Effector CD8-positive, alpha-beta T cell (primary cell): Measurements from ENCODE around the gene GORASP1.

Experiments used
- DNase-seq: peaks from one replicate; lab custom pipeline; 2025; lab: John Stamatoyannopoulos, UW

GORASP1 gene

DNA sequence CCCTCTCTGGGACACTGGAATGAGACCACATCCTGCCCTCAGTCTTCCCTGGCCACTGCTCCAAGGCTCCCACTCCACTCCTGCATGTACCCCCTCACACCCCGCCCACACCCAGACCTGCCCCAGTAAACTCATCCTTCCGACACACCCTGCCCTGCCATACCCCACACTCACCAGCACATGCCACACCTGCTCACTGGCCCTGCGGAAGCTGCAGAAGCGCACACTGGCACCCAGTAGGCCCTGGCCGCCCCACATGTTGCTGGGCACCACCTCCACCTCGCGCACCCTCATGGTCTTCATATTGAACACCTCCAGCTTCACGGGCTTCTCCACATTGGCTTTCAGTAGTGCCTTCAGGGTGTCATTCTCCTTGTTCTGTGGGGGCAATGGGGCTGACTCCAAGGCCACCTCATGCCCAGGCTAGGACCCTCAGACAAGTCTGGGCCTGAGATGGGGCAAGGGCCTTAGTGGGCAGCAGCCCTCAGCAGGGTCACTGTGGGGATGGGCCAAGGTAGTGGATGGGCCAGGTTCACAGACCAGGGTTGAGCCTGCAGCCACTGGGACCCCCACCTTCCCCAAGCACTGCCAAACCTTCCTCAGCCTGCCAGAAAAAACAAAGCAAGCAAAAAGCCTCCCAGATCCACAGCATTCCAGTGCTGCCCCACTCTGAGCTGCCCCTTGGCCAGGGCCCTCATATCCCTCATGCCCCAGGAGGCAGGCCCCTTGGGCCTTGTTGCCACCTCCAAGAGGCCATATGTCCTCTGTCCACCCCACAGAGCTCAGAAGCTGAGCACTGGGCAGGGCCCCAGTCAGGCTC lies 4.7 kb downstream of the GORASP1 start:
- DNase-seq, result no peak

DNA sequence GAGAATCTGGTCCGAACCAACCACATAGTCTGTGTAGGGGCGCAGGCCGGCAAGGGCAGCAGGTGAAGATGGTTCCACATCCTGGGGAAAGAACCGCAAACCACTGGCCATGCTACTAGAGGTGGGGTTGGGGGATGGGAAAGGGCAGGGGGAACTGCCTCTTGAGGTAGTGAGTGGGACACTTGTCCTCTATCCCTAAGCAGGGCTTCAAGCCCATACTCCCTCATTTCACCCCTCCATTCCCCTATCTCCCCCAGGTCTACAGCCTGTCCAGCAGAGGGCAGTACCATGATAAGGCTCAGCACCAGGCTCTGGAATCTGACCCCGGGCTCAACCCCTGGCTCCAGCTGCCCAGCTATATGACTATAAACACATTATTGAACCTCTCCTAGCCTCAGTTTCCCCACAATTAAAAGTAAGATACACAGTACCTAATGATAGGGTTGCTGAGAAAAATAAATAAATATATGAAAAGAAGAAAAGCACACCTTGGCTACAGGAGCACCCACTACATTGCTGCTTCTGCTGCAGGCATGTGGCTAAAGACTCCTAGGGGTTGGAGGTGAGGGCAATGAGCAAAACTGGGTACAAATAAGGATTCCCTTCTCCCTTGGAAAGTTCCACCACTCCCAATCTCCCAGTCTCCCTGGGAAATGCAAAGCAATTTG lies 6.3 kb downstream of the GORASP1 start:
- peak; percentile 18 for DNase-seq

DNA sequence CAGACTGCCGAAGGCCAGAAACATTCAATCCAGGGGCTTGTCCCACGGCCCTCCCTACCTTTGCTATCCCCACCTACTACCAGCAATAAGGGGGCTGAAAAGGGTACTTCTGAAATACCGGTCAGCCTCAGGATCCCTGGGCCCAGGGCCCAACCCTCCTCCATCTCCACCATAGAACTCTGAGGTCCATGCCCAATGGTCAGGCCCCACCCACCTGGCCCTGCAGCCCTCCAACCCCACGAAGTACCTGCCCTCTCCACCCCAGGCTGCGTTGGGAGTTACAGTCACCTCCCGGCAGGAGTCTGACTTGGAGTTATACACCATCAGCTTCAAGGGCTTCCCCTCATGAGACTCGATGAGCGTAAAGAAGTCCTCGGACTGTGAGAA lies 6.9 kb downstream of the GORASP1 start:
- DNase-seq, result no peak

DNA sequence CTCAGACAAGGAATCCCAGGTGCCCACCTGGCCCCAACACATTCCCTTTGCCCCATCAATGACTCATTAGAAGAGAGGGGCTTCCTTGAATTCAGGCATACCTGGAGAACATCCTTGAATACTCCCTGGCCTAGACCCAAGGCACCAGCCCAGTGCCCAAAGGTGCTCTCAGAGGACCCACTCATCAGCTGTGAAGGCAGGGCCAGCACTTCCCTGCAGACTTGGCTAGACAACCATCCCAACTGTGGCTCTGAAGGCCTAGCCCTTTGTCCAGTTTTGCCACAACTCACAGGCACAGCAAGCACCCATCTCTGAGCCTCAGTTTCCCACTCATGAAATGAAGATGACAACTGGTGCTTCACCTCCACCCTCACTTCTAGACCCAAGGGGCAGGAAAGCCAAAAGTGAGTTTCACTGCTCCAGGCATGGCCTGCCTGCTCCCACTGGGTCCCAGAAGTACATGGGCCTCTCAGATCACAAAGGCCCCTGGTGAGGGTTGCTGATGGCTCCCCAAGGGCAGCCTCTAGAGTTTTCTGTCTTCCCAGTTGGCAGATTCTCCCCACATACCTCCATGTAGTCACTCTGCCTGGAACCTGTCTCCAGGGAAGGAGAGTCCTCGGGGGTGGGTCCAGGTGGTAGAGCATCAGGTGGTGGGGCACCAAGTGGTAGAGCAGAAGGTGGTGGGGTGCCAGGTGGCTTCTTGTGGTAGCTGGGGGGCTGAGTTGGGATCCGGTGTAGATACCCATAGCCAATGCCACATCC lies 7.5 kb downstream of the GORASP1 start:
- DNase-seq, result no peak

DNA sequence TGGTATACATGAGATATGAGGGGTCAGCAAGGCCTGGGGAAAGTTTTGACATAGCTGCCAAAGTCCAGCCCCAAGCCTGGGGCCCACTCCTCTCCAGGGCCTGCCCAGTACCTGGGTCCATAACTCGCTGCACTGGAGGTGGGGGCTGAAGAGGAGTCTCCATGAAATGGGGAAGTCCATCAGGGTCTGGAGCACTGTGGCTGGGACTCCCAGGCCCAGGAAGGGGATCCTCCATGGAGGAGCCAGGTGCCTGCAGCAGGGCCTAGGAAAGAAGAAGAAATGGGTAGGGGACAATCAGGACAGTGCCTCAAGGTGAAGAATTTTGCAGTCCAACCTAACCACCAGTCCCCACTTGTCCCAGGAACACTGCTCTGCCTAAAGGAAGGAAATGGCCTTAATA lies 8.2 kb downstream of the GORASP1 start:
- DNase-seq, result no peak

DNA sequence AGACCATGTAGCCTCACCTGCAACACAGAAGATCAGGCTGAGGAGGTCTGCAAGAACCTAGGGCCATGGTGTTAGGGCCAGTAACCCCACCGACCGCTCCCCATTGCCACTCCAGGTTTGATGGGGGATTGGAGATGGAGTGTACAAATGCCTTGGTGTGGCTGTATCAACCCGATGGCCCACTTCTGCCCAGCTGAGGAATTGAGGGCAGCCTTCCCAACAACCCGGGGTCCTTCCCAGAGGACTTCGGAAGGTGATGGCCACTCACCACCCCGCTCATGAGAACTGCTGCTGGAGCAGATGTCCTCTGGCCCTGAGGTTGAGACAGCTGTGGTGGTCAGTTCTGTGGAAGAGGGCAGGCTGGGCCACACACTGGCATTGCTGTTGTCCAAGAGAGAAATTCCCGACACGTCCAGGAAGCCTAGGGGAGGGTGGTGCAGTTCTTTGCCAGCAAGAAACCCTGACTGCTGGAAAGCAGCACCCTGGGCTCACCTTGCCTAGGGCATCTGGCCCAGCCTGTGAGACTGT lies 8.9 kb downstream of the GORASP1 start:
- no peak for DNase-seq

DNA sequence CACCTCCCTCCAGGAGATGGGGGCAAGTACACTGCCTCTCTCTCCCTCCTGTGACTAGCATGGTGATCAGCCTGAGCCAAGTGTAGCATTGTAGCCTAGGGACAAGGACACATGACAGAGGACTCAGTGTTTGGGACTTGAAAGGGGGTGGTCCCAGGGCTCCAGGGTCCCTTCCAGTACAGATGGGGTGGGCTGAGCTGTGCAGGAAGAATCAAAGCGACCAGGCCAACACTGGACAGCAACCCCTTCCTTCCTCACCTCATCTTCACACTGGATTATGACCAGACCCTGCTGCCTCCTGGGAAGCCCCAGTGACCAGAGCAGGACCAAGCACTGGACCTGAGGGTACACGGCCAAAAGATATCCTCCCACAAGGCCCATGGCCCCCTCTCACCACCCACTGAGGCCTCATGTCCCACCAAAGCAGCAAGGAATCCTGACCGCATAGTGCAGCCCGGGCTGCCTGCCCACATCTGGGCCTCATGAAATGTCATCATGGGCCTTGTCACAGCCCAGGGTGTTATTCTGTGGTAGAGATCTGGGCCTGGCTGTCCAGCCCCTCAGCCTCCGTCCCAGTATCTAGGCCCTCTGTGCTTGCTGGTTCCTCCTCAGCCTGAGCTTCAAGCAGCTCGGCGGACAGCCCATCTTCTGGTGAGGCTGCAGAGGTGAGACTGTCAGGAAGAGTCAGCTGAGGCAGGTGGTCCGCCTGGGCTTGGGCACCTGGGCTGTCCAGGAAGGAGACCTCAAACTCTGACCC lies 9.5 kb downstream of the GORASP1 start:
- DNase-seq, result no peak

DNA sequence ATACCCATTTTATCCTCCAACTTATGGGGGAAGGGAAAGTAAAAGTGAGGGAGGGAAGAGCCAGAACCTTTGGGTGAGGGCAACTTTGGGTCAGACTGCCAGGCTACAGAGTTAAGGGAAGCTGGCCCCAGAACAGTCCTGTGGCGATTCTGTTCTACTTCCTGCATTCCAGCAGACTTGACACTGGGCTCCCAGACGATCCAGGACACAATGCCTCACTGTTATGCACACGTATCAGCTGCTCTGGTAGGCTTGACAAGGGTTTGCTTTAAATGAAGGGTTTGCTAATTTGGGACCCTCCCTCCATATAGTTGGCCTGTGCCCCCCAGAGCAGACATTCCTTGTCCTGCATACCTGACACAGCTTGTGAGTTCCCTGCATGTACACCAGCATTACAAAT lies 10.7 kb downstream of the GORASP1 start:
- no peak for DNase-seq

DNA sequence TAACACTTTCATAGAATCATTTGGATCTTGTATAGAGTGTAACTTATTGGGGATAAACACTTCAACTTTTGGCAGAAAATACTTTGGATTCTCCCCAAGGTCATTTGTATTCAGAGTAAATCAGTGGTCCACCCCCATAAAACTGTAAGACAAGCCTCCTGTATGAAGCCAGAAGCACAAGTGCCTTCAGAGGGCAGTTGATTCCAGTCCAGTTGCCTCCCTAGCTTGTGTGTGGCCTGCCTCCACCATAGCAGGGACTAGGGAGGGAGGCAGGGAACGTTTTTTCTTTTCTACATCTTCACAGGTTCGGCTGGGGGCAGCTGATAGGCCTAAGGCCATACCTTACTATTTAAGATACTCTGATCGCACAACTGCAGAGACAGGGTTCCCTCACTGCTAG lies 11.6 kb downstream of the GORASP1 start:
- no peak for DNase-seq

DNA sequence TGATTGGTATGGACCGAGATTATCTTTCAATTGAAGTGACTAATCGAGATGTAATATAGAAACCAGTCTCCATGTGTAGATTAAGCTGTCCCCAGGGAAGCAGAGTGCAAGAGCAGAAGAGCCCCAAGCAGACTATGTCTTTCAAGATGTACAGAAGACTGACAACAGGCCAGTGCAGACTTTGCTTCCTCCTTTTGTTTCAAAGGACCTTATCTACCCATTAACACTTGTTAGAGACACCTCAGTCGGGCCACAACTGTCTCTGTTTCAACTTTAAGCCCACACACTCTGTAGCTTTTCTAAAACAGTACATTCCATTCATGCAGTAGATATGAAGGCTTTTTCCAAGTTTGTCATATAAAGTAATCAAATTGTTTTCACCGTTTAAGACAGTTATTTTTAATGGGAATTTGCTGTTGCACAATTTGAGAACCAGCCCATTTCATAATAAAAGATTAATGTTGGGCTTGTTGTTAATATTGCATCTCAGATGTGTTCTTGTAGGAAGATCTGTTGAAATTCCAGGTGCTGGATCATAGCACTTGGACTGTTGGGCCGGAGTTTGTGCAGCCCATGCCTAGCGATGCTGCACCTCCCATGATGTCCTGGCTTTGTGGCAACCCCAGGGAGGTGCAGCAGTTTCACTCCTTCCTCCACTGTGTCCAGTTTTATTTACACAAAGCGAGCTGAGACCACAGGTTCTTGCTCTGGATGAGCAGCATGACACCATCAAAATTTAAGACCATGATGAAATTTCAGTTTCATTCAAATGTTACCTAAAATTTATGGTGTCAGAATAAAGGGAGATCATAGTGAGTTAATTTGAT lies 12.4 kb downstream of the GORASP1 start:
- DNase-seq, result no peak

DNA sequence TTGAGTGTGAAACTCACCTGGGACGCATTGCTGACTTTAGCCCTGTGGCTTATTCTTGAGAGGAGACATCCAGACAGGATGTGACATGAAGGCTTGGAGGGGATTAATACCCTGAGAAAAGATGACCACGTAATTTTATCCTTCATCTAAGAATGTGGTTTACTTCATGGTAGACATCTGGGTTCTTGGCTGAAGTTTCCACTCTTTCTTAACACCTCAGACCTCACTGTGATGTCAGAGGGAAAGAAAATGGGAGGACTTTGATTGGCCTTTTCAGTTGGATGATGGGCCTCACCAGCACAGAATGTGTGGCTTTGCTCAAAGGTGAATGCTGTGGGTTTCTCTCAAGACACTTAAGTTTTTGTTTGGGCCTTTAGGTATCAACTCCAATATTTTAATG lies 16.5 kb downstream of the GORASP1 start:
- no peak for DNase-seq

DNA sequence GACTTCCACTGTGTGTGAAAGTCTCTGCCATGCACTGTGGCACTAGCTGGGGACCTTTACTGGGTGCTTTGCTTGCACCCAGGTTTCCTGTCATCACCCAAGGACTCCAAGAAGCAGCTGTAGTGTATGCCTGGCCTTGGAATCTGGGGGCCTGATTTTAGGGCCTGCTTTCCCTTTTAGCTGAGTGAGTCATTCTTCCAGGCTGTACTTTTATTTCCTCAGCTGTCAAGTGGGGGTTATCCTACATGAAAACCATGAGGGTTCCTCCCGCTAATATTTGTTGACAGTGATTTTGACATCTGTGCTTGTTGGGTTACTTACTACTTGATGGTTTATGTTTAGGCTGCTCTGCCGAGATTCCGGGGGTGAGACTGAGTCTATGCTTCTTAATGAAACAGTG lies 18.5 kb downstream of the GORASP1 start:
- no peak for DNase-seq

DNA sequence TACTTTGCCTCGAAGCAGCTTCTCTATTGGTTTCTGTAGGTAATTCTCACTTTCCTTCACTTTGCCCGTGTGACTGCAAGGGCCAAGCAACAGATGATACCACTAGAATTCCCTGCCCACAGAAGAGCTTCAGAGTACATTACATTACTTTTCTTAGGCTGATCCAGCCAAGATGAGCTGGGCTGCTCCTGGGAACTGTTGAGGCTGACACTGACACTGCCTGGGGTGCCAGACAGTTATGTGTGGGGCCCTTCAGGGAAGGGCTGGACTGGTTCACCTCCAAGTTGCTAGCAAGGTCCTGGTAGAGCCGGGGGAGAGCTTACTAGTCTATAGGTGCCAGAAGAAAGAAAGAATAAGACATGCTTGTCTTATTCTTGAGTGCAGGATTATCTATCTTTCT lies 19.0 kb downstream of the GORASP1 start:
- DNase-seq, result no peak

DNA sequence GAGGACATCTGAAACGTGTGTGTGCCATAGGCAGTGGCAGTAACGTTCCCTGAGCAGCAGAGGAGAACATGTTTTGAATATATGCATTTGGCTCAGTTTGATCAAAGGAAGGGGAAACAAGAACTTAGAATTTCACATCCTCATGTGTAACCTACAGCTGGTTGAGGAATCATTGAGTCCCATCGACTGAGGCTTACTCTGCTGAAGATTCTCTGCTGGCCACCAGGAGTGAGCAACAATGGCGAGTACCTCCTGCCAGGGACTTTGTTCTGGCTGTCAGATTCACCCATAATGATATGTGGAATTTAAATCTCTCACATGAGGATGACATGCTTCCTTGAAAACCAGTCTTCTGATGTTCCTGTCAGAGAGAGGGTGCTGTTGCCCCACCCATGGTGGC lies 21.3 kb downstream of the GORASP1 start:
- no peak for DNase-seq

DNA sequence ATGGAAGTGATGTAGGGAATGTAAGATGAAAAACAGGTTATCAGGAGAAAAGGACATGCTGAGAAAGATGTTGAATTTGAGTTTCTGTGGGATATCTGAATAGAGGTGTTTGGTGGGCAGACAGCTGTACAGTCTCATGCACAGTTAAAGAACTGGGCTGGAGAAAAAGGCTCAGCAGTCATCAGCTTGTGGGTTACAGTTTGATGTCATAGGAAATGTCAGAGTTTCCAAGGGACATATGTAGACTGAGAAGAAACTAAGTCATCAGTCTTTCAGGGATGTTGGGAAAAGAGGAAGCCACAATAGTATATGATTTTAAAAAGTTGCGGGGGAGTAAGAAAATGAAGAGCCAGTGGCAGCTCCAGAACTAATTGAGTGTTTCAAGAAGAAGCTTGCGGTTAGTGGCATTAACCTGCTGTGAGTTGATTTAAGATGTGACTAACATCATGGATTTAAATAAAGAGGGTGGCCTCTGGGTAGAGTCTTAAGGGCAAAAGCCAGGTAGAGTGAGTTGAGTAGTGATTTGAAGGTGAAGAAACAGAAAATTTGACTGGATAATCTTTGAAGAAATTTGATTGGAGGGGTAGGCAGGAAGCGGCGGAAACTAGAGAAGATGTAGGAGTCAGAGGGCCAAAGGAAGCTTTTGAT lies 24.6 kb downstream of the GORASP1 start:
- no peak for DNase-seq

DNA sequence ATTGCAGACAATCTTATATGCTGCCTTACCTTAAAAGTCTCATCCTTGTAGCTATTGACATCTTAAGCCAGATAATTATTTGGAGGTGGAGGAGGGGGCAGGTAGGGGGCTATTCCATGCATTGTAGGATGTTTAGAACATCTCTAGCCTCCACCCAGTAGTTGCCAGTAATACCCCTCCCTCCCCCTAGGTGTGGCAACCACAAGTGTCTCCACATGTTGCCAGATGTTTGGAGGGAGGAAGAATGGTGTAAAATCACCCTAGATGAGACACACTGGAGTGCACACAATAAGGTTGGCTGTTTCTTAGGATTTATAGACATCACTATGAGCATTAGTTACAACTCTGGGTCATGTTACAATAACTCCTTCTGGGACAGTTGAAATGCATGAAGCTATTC lies 27.4 kb downstream of the GORASP1 start:
- no peak for DNase-seq

DNA sequence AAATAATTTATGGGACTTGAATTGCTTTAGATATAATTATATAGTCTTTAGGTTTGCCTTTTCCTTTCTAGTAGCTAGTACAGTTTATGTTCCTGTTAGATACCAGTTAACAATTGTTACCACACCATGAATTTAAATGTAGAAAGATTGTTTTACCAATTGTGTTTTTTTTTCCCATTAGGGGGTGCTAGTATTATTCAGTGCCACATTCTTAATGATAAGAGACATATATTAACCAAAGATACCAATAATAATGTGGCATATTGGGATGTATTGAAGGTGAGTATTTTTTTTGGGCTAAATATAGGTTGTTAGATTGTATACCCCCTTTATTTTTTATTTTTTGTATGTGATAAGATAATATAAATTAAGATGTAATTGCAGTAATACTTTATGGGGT lies 27.9 kb downstream of the GORASP1 start:
- DNase-seq, result no peak

DNA sequence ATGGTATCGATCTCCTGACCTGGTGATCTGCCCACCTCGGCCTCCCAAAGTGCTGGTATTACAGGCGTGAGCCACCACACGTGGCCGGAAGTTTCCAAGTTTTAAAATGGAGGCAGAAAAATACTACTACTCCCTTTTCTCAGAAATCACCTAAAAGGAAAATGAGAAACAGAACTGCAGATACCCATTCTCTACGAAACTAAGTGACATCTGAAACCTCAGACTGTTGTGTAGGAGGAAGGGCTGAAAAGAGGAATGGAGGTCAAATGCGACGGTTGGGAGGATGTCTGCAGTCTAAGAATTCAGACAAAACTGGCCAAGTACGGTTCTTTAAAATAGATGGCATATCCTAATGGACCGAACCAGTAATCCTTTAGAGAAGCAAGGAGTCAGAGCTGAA lies 31.5 kb downstream of the GORASP1 start:
- DNase-seq, result no peak

DNA sequence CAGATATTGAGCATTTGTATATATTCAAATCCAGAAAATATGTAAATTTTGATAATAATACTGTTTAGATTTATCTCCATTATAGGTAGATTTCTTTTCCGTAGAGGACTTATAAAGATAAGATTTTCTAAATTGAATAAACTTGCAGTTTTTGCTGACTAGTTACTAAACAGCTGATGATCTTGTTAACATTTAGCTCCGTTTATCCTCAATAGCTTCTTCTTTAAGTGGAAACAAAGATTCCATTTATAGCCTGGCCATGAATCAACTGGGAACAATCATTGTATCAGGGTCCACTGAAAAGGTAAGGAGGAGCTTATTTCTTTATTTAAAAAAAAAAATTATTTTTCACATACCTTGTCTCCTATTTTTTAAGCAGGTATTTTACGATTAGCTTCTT lies 38.9 kb downstream of the GORASP1 start:
- no peak for DNase-seq

DNA sequence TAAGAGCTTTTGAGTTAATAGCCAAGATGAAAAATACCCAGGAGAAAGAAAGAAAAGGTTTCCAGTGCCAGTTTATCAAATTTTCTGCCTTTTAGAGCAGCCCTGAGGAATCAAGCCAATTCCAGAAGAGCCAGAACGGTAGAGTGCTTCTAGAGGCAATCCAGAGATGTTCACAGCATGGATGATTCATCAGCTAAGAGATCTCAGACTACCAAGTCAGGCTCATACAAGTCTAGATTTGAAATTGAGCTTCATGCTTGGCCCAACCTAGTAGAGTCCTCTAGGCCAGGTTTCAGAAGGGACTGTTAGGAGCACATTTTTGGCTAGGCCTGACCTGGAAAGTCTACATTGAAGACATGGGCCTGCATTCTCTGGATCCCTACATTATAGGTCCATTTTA lies 40.1 kb downstream of the GORASP1 start:
- no peak for DNase-seq

DNA sequence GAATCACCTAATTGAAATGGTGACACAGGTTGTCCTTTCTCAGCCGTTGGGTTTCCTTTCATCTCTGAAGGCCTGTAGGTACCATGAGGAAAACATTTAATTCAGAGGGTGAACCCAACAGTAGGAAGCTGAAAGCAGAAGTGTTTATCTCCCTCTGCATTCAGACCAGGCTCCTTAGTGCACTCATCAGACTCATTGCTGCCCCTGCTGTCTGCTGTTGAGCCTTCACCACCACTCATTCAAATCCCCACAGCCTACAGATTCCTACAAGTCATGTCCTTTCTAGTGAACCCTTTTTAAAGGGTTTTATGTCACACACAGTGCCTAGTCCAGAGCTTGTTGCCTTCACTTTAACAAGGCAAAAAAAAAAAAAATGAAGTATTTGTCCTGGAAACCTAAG lies 42.2 kb downstream of the GORASP1 start:
- no peak for DNase-seq
